T-helper 1 cell (primary cell): ENCODE results near the gene NUAK1.
"Not testable (repeated sequence)": the region's sequence is repeated elsewhere in the genome, so short reads cannot be mapped to it uniquely, and the experiment has no call there.

Source experiments
- DNase-seq, 5 donors: peaks; one replicate each; pipeline ENCODE4 v3.0.0-alpha.2; 2012 to 2020

The NUAK1 gene

GRCh38 chr12:106030210-106031071, 108.3 kb downstream of the NUAK1 start:
- DNase-seq = peak in 1 of 5 donors; percentile 3

GRCh38 chr12:106029532-106029931, 109.2 kb downstream of the NUAK1 start:
- no peak for DNase-seq

- no peak for DNase-seq
Measured at GRCh38 chr12:106027911-106028310, 110.8 kb downstream of the NUAK1 start.

- DNase-seq = no peak
Measured at GRCh38 chr12:106027286-106027685, 111.5 kb downstream of the NUAK1 start.

GRCh38 chr12:106025129-106025528, 113.6 kb downstream of the NUAK1 start:
- no peak for DNase-seq

GRCh38 chr12:106023039-106023438, 115.7 kb downstream of the NUAK1 start:
- DNase-seq = no peak

- DNase-seq = no peak
Measured at GRCh38 chr12:106022568-106023012, 116.2 kb downstream of the NUAK1 start.

GRCh38 chr12:106021516-106021915, 117.2 kb downstream of the NUAK1 start:
- DNase-seq = no peak

GRCh38 chr12:106020736-106021135, 118.0 kb downstream of the NUAK1 start:
- DNase-seq = no peak

- DNase-seq = no peak
Measured at GRCh38 chr12:106019144-106019543, 119.6 kb downstream of the NUAK1 start.

GRCh38 chr12:106018286-106018685, 120.5 kb downstream of the NUAK1 start:
- no peak for DNase-seq

- not testable (repeated sequence) for DNase-seq
Measured at GRCh38 chr12:106016601-106017278, 122.0 kb downstream of the NUAK1 start.

GRCh38 chr12:106015646-106016045, 123.1 kb downstream of the NUAK1 start:
- no peak for DNase-seq

GRCh38 chr12:106013941-106014340, 124.8 kb downstream of the NUAK1 start:
- DNase-seq = no peak
